Ovary (tissue), 3 donors: ENCODE measurements around the gene HES4.

Source experiments
- CTCF ChIP-seq, 3 donors: fragments of 450-650 bp in 2 of 3; fragments of 200-600 bp in 1 of 3; IDR thresholded peaks; one replicate each; pipeline versions ENCODE4 v1.5.1 to v1.8.0; 2016 to 2022; ENCODE audit warnings: antibody characterized with exemption in 3 of 3, mild to moderate bottlenecking in 1 of 3
- EP300 ChIP-seq: sonication (generic); formaldehyde crosslinking; IDR thresholded peaks from one replicate; pipeline ENCODE4 v1.6.1; 2017; ENCODE audit warnings: antibody characterized with exemption
- POLR2A ChIP-seq: fragments of 450-650 bp; IDR thresholded peaks from one replicate; pipeline ENCODE4 v1.6.1; 2017; ENCODE audit warnings: antibody characterized with exemption, mild to moderate bottlenecking, moderate library complexity
- donor health status: DM: no; HTN: no; CAD: no.

- TF ChIP-seq CTCF (IDR thresholded peaks at IDR 0.05) (no peak), POLR2A (no peak), EP300 (no peak)
Measured at GRCh38 chr1:1011396-1011949, 11.6 kb upstream of the HES4 start.
